HG03575 (cell line): ENCODE data around the gene CACNA1I.

Experiments used
- ATAC-seq: cut with Tn5 transposase; IDR thresholded peaks from one replicate; pipeline ENCODE4 v1.9.1; 2021; ENCODE audit not compliant: unreplicated experiment, insufficient number of reproducible peaks, low FRiP score; ENCODE audit errors: extremely low read depth

Gene CACNA1I

GRCh38 chr22:39655004-39655579 lies 84.5 kb downstream of the CACNA1I start:
- no peak for ATAC-seq

DNA sequence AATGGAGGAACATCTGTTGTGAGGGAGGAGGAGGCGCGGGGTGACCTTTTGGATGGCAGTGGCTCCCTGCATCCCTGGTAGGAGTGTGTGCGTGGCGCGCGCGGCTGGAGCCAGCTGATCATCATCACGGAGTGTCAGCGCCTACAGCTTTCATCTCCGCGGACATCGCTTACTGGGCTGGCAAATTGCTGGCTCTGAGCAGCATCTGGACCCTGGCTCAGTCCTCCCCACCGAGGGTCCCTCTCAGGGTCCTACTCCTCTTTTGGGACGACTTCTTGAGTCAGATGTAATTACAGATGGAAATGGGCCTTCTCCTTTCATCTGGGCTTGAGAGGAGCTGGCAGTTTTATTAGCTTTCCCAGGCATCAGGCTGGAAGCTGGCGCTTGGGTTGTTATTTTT lies 85.3 kb downstream of the CACNA1I start:
- ATAC-seq: no peak

DNA sequence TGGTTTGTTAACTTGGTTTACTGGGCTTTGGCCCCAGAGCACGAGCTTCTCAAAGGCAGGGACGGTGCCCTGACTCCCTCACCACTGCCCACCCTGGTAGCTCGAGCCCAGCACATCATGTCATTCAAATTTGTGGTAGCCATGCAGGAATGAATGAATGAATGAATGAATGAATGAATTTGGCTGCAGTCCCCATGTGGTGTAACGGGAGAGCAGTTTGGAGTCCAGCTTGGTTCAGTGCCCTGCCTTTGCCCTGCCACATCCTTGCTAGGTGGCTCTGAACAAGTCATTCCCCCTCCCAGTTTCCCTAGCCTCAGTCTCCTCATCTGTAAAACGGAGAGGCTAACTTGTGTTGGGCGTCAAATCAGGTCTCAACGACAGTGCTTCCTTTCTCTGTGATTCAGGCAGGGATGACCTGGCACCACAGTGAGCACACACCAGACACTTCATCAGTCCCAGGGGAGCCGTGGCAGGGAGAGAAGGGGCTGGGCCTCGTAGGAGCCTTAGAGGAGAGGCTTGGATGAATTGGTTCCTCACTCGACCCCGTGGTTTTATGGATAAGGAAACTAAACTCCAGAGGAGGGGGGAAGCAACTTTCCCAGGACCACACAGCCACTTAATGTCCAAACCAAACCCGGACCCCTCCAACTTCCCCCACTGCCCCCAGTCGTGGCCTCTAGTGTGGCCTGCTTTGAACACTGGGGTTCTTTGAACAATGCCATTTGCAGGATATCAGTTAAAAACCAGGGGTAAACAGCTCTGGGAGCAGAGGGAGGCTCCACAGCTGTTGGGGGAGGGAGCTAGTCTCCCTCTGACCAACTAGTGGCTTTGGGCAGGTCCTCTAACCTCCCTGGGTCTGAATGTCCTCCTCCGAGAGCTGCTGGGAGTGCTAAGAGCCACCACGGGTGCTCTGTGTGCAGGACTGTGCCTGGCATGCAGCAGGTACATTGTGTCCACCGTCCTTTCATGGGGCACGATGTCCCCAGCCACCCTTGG lies 86.2 kb downstream of the CACNA1I start:
- no peak for ATAC-seq

GRCh38 chr22:39658367-39658766 lies 87.8 kb downstream of the CACNA1I start:
- no peak for ATAC-seq

DNA sequence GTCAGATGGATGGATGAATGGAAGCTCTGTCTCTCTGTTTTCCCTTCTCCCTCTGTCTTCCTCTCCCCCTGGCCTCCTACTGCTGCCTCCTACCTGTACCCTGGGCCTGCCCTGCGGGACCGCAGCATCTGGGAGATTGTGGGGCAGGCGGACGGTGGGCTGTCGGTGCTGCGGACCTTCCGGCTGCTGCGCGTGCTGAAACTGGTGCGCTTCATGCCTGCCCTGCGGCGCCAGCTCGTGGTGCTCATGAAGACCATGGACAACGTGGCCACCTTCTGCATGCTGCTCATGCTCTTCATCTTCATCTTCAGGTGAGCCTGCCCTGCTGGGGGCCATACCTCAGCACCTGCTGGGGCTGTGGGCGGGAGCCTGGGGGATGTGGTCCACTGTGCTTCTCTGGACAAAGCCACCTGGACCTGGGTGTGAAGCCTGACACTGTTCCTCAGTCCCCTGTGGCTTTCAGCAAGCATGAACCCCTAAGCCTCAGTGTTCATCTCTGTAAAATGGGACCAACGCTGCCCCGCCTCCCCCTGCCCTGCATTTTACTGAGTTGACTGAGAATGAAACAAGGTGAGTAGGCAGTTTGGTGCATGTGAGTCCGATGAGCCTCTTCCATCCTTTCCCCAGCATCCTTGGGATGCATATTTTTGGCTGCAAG lies 88.4 kb downstream of the CACNA1I start:
- no peak for ATAC-seq

DNA sequence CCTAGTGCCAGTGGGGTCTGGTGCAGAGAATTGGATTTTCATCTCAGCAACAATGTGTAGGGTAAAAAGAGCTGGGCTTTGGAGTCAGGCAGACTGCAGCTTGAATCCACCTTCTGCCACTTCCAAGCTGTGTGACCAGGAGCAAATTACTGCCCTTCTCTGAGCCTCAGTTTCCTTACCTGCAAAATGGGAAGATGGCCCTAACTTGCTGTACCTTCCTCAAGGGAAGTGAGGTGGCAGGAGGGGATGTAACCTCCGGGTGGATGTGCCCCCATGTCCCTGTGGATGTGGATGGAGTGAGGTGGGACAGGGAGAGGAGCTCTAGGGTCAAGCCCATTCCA lies 90.9 kb downstream of the CACNA1I start:
- ATAC-seq: no peak

- no peak for ATAC-seq
These were observed 91.5 kb downstream of the CACNA1I start for GRCh38 chr22:39661842-39662685.

DNA sequence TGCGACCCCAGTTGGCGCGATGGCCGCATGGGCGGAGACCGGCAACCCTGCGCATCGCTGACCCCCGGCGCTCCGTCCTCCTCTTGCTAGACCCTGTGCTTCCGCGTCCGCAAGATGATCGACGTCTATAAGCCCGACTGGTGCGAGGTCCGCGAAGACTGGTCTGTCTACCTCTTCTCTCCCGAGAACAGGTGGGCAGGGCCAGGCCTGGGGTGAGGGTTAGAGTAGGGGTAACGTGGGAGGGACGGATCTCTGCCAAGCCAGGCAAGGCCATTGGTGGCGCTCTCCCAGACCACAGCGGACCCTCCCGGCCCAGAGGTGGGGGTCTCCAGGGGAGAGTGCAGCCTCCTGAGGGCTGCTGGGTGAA lies 92.1 kb downstream of the CACNA1I start:
- no peak for ATAC-seq

DNA sequence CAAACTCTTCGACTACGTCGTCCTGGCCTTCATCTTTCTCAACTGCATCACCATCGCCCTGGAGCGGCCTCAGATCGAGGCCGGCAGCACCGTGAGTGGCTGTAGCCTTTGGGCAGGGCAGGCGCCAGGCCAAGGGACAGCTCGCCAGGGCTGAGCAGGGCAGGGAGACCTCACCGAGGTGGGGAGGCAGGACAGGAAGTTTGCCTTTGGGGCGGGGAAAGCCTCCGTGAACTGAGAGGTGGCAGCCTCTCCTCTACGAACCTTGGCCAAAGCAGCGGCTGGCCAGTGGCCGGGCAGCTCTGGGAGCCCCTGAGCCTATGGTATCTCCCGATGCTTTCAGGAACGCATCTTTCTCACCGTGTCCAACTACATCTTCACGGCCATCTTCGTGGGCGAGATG lies 93.2 kb downstream of the CACNA1I start:
- no peak for ATAC-seq

GRCh38 chr22:39664485-39665200 lies 94.1 kb downstream of the CACNA1I start:
- ATAC-seq: no peak

GRCh38 chr22:39665229-39665628 lies 94.7 kb downstream of the CACNA1I start:
- no peak for ATAC-seq

GRCh38 chr22:39665661-39666431 lies 95.3 kb downstream of the CACNA1I start:
- ATAC-seq: no peak

- no peak for ATAC-seq
These were observed 95.9 kb downstream of the CACNA1I start for GRCh38 chr22:39666495-39666894.

DNA sequence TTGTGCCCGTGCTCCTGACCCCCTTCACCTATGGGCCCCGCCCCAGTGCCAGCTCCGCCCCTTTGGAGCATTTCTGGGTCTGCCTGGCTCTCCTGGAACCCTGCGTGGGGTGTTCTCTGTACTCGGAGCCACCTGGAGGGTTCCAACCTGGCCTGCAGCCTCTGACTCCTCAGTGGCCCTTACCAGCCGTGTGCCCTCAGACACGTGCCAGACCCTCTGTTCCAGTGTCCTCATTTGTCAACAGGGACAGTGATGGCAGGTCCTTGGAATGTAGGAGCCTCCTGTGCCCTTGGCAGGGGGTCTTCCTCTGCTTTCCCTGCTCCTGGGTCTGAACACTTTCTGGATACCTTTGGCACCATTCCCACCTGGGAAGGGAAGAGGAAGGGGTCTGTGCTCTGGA lies 96.4 kb downstream of the CACNA1I start:
- ATAC-seq: no peak

DNA sequence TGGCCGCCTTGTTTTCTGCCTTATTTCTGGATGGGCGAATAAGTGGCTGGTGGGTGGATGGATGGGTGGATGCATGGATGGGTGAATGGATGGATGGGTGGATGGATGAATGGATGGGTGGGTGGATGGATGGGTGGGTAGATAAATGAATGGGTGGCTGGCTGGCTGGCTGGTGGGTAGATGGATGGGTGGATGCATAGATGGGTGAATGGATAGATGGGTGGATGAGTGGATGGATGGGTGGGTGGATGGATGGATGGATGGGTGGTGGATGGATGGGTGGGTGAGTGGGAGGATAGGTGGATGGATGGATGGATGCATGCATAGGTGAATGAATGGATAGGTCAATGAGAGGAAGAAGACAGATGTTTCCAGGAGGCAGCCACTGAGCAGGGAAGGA lies 98.9 kb downstream of the CACNA1I start:
- ATAC-seq: no peak

DNA sequence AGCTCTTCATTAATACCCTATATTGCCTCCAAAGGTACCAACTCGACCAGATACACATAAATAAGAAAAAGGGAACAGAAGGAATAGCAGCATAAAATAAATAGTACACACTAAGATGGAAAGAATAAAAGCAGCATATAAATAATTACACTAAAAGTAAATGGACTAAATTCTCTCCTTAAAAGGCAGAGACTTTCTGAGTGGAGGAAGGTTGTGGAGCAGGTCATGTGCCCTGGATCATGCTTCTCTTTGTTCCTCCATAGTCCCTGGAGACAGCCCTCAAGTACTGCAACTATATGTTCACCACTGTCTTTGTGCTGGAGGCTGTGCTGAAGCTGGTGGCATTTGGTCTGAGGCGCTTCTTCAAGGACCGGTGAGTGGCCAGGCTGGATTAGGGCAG lies 101.4 kb downstream of the CACNA1I start:
- ATAC-seq: no peak

DNA sequence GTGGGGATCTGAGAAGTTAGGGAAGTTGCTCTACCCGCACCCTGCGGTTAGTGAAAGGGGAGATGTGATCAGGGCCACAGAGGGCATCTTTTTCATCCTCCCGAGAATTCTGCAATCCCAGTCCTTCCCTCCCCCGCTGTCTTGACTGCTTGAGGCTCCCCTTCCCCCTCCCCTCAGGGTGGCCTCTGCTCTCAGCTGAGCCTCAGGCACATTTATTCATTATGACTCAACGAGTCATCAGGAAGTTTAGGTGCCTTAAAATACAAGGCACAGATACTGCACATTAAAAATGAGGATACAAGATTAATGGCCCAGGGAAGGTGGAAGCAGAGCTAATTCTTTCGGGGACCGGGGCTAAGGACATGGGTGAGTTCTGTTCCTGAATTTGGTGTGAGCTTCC lies 104.0 kb downstream of the CACNA1I start:
- no peak for ATAC-seq

- no peak for ATAC-seq
These were observed 105.4 kb downstream of the CACNA1I start for GRCh38 chr22:39675947-39676346.
